Stimulated activated naive B cell treated with anti-CD40 and anti-IgM and Interleukin-4, amounts not matched to agents 10 μg/mL and 1 μg/mL and 100 μg/mL, for 72 hours (primary cell): ENCODE data around the gene MACROD2.

Source experiments
- ATAC-seq, 2 donors: fragments of 150-1000 bp; cut with Tn5 transposase; replicated peaks; 2 replicates each; pipeline ENCODE4 v1.10.0; 2021; ENCODE audit warnings: moderate library complexity in 1 of 2
- DNase-seq: peaks from one replicate; pipeline ENCODE4 v3.0.0; 2021
- H3K27ac Mint-ChIP-seq: one replicate; pipeline ENCODE4 v1.8.0; 2022; ENCODE audit warnings: mild to moderate bottlenecking, mixed read lengths
- H3K27me3 Mint-ChIP-seq, 2 donors: one replicate each; pipeline ENCODE4 v1.8.0; 2022; ENCODE audit warnings: mixed read lengths in 2 of 2
- H3K36me3 Mint-ChIP-seq, 2 donors: one replicate each; pipeline ENCODE4 v1.8.0; 2022; ENCODE audit warnings: mixed read lengths in 2 of 2, mild to moderate bottlenecking in 1 of 2
- H3K4me1 Mint-ChIP-seq, 2 donors: one replicate each; pipeline ENCODE4 v1.8.0; 2022; ENCODE audit warnings: mixed read lengths in 2 of 2, mild to moderate bottlenecking in 1 of 2
- H3K4me3 Mint-ChIP-seq, 2 donors: one replicate each; pipeline ENCODE4 v1.8.0; 2022; ENCODE audit warnings: mild to moderate bottlenecking in 2 of 2, mixed read lengths in 2 of 2, moderate library complexity in 1 of 2
- H3K9me3 Mint-ChIP-seq, 2 donors: one replicate each; pipeline ENCODE4 v1.8.0; 2022; ENCODE audit warnings: mixed read lengths in 2 of 2, mild to moderate bottlenecking in 1 of 2

The MACROD2 gene

GRCh38 chr20:15058841-15059240, 1063.5 kb downstream of the MACROD2 start:
- peaks cover 3 to 6% of the 10 kb centered on the region in 2 donors for H3K4me1 Mint-ChIP-seq
- H3K4me3 Mint-ChIP-seq = no peak overlapping the region
- no peak overlapping the region for H3K27ac Mint-ChIP-seq
- no peak for ATAC-seq
- DNase-seq = no peak
- peaks cover under 1 to 2% of the 10 kb centered on the region in 2 donors for H3K9me3 Mint-ChIP-seq
- no peaks in the 10 kb centered on the region for H3K27me3 Mint-ChIP-seq
- H3K36me3 Mint-ChIP-seq = no peaks in the 10 kb centered on the region

GRCh38 chr20:15059438-15059837, 1064.1 kb downstream of the MACROD2 start:
- no peak for ATAC-seq
- Mint-ChIP-seq H3K36me3 (no peaks in the 10 kb centered on the region), H3K27ac (no peak overlapping the region), H3K27me3 (no peaks in the 10 kb centered on the region), H3K4me1 (peaks cover 3 to 6% of the 10 kb centered on the region in 2 donors), H3K4me3 (no peak overlapping the region), H3K9me3 (peaks cover 0 to 1% of the 10 kb centered on the region in 2 donors)
- DNase-seq = no peak

GRCh38 chr20:15060265-15061060, 1065.1 kb downstream of the MACROD2 start:
- DNase-seq (no peak), ATAC-seq (peak in 1 of 2 donors; percentile 65)
- Mint-ChIP-seq H3K4me3 (no peak overlapping the region), H3K9me3 (no peaks in the 10 kb centered on the region), H3K27me3 (no peaks in the 10 kb centered on the region), H3K27ac (no peak overlapping the region), H3K36me3 (no peaks in the 10 kb centered on the region), H3K4me1 (peaks cover 3 to 6% of the 10 kb centered on the region in 2 donors)

DNA sequence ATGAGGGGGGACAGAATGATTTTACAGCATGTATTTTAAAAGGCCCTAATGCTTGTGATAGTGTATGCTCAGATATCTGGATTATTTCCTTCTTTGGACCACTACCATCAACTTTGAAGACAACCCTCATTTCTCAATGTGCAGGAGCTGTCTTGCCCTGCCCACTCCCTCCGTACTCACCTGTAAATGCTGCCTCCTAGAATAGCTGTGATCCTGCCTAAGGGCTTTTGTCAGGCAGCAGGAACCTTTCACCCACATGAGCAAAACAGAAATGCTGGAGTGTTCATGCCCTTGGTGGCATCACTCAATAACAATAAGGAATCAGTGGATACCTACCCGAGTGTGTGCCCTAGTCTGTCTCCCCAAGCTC, 1065.7 kb downstream of the MACROD2 start:
- Mint-ChIP-seq H3K36me3 (no peaks in the 10 kb centered on the region), H3K27me3 (no peaks in the 10 kb centered on the region), H3K4me3 (no peak overlapping the region), H3K27ac (no peak overlapping the region), H3K4me1 (peaks cover 3 to 6% of the 10 kb centered on the region in 2 donors), H3K9me3 (no peaks in the 10 kb centered on the region)
- no peak for DNase-seq
- ATAC-seq = no peak

DNA sequence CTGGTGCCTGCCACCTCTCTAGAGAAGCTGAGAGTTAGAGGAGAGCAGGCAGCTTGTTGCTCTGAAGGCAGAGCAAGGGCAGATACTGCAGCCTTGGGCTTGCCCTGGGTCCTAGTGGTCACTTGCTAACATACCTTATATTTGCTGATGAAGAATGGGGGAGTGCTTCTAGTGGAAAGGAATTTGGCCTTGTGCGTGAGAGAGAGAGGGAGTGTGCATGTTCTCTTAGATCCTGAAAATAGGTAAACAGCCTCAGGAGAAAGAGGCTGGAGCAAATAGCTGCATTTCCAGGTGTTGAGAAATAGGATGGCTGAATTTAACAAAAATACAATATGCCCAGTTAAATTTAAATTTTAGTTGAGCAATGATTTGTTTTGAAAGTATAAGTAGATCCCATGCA, 1066.6 kb downstream of the MACROD2 start:
- H3K27ac Mint-ChIP-seq = no peak overlapping the region
- no peaks in the 10 kb centered on the region for H3K9me3 Mint-ChIP-seq
- H3K4me3 Mint-ChIP-seq = no peak overlapping the region
- no peaks in the 10 kb centered on the region for H3K27me3 Mint-ChIP-seq
- DNase-seq (no peak), ATAC-seq (no peak)
- peaks cover 3 to 6% of the 10 kb centered on the region in 2 donors for H3K4me1 Mint-ChIP-seq
- H3K36me3 Mint-ChIP-seq = no peaks in the 10 kb centered on the region

GRCh38 chr20:15063081-15063480, 1067.8 kb downstream of the MACROD2 start:
- ATAC-seq (no peak), DNase-seq (no peak)
- H3K27me3 Mint-ChIP-seq = no peaks in the 10 kb centered on the region
- no peaks in the 10 kb centered on the region for H3K9me3 Mint-ChIP-seq
- H3K4me3 Mint-ChIP-seq = no peak overlapping the region
- H3K36me3 Mint-ChIP-seq = no peaks in the 10 kb centered on the region
- peaks cover 3 to 6% of the 10 kb centered on the region in 2 donors for H3K4me1 Mint-ChIP-seq
- no peak overlapping the region for H3K27ac Mint-ChIP-seq

GRCh38 chr20:15064741-15065140, 1069.4 kb downstream of the MACROD2 start:
- ATAC-seq (no peak), DNase-seq (no peak)
- no peak overlapping the region for H3K4me3 Mint-ChIP-seq
- H3K27ac Mint-ChIP-seq = no peak overlapping the region
- no peaks in the 10 kb centered on the region for H3K36me3 Mint-ChIP-seq
- H3K9me3 Mint-ChIP-seq = no peaks in the 10 kb centered on the region
- H3K4me1 Mint-ChIP-seq = peaks cover 3 to 6% of the 10 kb centered on the region in 2 donors
- no peaks in the 10 kb centered on the region for H3K27me3 Mint-ChIP-seq

DNA sequence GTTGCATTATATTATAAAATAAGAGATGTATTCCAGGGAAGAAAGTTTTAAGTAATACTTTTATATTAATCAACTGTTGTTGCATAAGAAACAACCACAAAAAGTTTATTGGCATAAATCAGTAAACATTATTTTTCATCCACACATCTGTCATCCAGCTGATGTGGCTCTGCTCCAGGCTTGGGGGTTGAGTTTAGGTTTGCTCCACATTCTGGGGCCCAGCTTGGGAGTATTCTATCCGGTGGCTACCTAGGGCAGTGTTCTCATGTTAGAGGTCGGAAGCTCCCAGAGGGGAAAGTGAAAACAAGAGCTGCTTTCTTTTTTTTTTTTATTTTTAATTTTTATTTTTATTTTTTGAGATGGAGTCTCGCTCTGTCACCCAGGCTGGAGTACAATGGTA, 1070.5 kb downstream of the MACROD2 start:
- Mint-ChIP-seq H3K27ac (no peak overlapping the region), H3K4me3 (no peak overlapping the region), H3K9me3 (no peaks in the 10 kb centered on the region), H3K27me3 (no peaks in the 10 kb centered on the region), H3K36me3 (no peaks in the 10 kb centered on the region), H3K4me1 (no peaks in the 10 kb centered on the region)
- ATAC-seq (no peak), DNase-seq (no peak)

- Mint-ChIP-seq H3K27ac (no peak overlapping the region), H3K9me3 (no peaks in the 10 kb centered on the region), H3K4me3 (no peak overlapping the region), H3K27me3 (no peaks in the 10 kb centered on the region), H3K36me3 (no peaks in the 10 kb centered on the region), H3K4me1 (no peaks in the 10 kb centered on the region)
- DNase-seq (no peak), ATAC-seq (no peak)
Observed at GRCh38 chr20:15068486-15068885, 1073.2 kb downstream of the MACROD2 start.

DNA sequence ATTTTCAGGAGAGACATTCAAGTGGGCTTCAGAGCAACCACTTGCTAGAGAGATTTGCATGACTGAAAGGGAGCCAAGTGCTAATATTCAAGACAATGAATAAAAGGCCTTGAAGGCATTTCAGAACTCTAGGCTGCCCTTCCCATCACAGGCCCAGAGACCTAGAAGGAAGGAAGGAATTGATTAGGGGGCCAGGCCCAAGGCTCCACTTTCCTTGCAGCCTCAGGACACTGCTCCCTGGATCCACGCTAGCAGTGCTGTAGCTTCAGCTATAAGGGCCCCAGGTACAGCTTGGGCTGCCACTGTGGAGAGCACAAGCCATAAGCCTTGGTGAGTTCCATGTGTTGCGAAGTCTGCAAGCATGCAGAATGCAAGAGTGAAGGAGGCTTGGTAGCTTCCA, 1074.0 kb downstream of the MACROD2 start:
- Mint-ChIP-seq H3K4me1 (no peaks in the 10 kb centered on the region), H3K27me3 (no peaks in the 10 kb centered on the region), H3K36me3 (no peaks in the 10 kb centered on the region), H3K27ac (no peak overlapping the region), H3K9me3 (no peaks in the 10 kb centered on the region), H3K4me3 (no peak overlapping the region)
- ATAC-seq (no peak), DNase-seq (no peak)

DNA sequence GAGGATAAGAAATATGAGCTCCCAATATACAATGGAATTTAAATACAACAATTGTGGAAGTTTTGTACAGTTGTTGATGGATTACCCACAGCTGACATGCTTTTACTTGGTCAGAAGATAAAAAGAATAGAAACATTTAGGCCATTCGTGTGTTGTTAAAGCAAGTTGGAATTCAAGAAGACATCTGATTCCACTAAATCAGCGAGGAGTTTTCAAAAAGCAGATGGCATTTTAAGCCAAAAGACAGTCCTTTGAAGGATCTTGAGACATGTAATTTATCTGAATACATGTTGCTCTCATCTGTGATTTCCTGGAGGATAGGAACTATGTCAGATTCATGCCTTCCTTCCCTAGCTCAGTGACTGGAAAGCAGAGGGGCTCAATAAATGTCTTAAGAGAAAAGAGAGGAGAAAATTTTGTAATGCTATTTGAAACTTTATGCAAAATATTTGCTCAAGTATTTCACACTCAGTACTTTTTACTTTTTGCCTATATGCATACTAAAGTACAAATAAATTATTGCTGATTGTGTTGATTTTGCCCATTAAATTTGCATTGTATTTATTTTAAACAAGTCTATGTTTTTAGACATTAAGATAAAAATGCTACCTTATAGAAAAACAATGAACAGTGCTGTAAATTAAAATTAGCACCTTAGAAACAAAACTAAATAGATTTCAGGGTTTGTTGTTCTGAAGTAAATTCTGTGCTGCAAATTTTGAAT, 1075.9 kb downstream of the MACROD2 start:
- DNase-seq = no peak
- Mint-ChIP-seq H3K27ac (no peak overlapping the region), H3K27me3 (no peaks in the 10 kb centered on the region), H3K4me3 (no peak overlapping the region), H3K4me1 (no peaks in the 10 kb centered on the region), H3K36me3 (no peaks in the 10 kb centered on the region), H3K9me3 (no peaks in the 10 kb centered on the region)
- ATAC-seq = no peak

DNA sequence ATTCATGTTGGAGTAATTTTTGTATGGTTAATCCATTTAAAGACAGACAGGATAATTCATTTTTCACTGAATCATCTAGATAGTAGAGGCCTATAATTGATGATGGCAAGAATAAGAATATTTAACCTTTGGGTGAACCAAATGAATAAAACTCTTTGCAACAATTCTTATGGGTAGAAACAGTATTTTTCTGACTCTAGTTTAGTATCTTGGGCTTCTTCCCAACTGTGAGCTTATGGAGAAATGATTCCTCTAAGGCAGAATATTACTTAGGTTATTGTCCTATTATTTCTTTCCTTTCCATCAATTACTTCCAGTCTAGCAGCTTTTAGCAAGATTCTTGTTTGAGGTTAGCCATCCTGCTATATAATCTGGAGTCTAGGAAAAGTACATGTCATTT, 1077.0 kb downstream of the MACROD2 start:
- Mint-ChIP-seq H3K9me3 (no peaks in the 10 kb centered on the region), H3K36me3 (no peaks in the 10 kb centered on the region), H3K4me3 (no peak overlapping the region)

GRCh38 chr20:15075586-15075985, 1080.3 kb downstream of the MACROD2 start:
- Mint-ChIP-seq H3K27me3 (no peaks in the 10 kb centered on the region), H3K4me3 (no peak overlapping the region), H3K9me3 (no peaks in the 10 kb centered on the region), H3K27ac (no peak overlapping the region), H3K36me3 (no peaks in the 10 kb centered on the region), H3K4me1 (no peaks in the 10 kb centered on the region)
- ATAC-seq (no peak), DNase-seq (no peak)

More for the DNA sequence above, 1077.0 kb downstream of the MACROD2 start:
- no peak for ATAC-seq
- Mint-ChIP-seq H3K27me3 (no peaks in the 10 kb centered on the region), H3K4me1 (no peaks in the 10 kb centered on the region), H3K27ac (no peak overlapping the region)
- DNase-seq = no peak

GRCh38 chr20:15076785-15077184, 1081.5 kb downstream of the MACROD2 start:
- Mint-ChIP-seq H3K9me3 (no peaks in the 10 kb centered on the region), H3K4me3 (no peak overlapping the region), H3K27ac (no peak overlapping the region), H3K36me3 (no peaks in the 10 kb centered on the region), H3K27me3 (no peaks in the 10 kb centered on the region), H3K4me1 (no peaks in the 10 kb centered on the region)
- ATAC-seq (no peak), DNase-seq (no peak)

- no peaks in the 10 kb centered on the region for H3K9me3 Mint-ChIP-seq
- no peak overlapping the region for H3K4me3 Mint-ChIP-seq
- H3K36me3 Mint-ChIP-seq = no peaks in the 10 kb centered on the region
- DNase-seq = no peak
- no peak overlapping the region for H3K27ac Mint-ChIP-seq
- H3K4me1 Mint-ChIP-seq = no peaks in the 10 kb centered on the region
- no peak for ATAC-seq
- no peaks in the 10 kb centered on the region for H3K27me3 Mint-ChIP-seq
Observed at GRCh38 chr20:15077733-15078250, 1082.5 kb downstream of the MACROD2 start.
